Measurements from ENCODE around the gene MTA1. TPM values are rescaled to one million over a fixed set of nuclear protein-coding genes. Genes with fewer than 3 reads are reported as not detected.

The MTA1 gene
- total RNA-seq (2014; rRNA removed; shearing (Covaris generic)) = 92.3 and 103 TPM in 2 replicates
- 217 and 220 TPM in 2 replicates for total RNA-seq (2022)
- Bru-seq, nascent RNA = percentile 69 among the genes with signal in this experiment
- BruChase-seq, experiment 1, labeled RNA remaining after a 6-hour chase = percentile 86 among the genes with signal in this experiment
- BruChase-seq, experiment 2, labeled RNA remaining after a 2-hour chase = percentile 79 among the genes with signal in this experiment
- long read RNA-seq, transcript MTA1-211 (3 exons, 842 nt) = minor isoform, 5 of 139 reads
- long read RNA-seq, transcript MTA1-201 (21 exons, 2,876 nt) = major isoform, 25 of 139 reads
- long read RNA-seq, transcript MTA1-212 (2 exons, 700 nt) = minor isoform, 14 of 139 reads
- long read RNA-seq, transcript MTA1-202 (20 exons, 2,709 nt) = minor isoform, 23 of 139 reads
- long read RNA-seq, partial matches to known transcripts = 13 of 139 reads
- long read RNA-seq, other reads (novel, unspliced or antisense) = 56 of 139 reads

DNA sequence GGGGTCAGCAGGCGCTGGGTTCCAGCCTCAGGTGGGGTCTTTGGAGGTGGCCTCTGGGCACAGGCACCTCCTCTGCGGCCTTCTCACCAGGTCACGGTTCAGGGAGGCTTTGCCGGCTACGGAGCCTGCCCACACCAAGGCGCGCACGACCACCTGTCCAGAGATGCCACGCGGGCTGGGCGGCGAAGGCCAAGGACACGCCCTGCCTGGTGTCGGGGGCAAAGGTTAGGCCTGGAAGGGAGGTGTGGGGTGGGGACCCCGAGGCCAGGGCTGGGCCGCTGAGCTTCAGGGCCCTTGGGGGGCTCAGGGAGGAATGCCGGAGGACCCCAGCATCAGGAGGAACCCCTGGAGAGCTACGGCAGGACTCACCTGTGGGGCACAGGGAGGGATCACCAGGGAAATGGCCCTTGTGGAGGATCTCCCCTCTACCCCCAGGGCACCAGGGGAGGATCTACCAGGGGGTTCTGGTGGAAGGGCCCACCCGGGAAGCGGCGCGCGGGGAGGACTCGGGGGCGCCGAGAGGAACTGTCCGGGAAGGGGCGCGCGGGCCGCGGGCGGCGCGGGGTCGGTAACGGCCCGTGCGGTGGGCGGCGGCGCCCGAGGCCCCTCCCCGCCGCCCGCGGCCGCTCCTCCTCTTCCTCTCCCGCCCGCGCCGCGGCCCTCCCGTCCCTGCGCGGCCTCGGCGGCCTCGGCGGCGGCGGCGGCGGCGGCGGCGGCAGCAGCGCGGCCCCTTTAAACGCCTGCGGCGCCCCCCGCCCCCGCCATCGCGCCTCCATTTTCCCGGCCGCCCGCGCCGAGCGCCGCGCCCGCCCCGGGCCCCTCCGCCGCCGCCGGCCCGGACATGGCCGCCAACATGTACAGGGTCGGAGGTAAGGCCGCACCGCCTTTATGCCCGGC, at the start of gene MTA1:
MTA1 (plus strand) TSS at position 633 of the 897 bp plus-strand sequence; CDS start at position 842, 209 bp downstream.
- H3K9me3 ChIP-seq (ENCODE audit: low read length) = no peaks in the 10 kb centered on the region
- POLR2A ChIA-PET = interaction anchor here (0.6 to 0.9 kb wide), 2 partner anchors 15 to 16 kb away, joined by 3 to 4 read pairs; no protein-coding TSS in a partner anchor
- 0 out of 2 replicates have a peak, but pooled peaks cover 5% of the 10 kb centered on the region for H4K20me1 ChIP-seq (ENCODE audit: insufficient read depth, low read length)
- TF ChIP-seq, protein P1, sequence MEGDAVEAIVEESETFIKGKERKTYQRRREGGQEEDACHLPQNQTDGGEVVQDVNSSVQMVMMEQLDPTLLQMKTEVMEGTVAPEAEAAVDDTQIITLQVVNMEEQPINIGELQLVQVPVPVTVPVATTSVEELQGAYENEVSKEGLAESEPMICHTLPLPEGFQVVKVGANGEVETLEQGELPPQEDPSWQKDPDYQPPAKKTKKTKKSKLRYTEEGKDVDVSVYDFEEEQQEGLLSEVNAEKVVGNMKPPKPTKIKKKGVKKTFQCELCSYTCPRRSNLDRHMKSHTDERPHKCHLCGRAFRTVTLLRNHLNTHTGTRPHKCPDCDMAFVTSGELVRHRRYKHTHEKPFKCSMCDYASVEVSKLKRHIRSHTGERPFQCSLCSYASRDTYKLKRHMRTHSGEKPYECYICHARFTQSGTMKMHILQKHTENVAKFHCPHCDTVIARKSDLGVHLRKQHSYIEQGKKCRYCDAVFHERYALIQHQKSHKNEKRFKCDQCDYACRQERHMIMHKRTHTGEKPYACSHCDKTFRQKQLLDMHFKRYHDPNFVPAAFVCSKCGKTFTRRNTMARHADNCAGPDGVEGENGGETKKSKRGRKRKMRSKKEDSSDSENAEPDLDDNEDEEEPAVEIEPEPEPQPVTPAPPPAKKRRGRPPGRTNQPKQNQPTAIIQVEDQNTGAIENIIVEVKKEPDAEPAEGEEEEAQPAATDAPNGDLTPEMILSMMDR (conservative IDR thresholded peaks at IDR 0.05; ENCODE audit: low read length) = no peak
- TF ChIP-seq EZH2phosphoT487 (IDR thresholded peaks at IDR 0.05; ENCODE audit: borderline replicate concordance, low read depth, low read length) = no peak
- peaks cover 38% of the 10 kb centered on the region for H3K79me2 ChIP-seq (ENCODE audit: insufficient read depth, low read depth, low read length)
- intact Hi-C loops (cut with micrococcal nuclease; ENCODE audit: unreplicated experiment) = no loop called here
- H2AFZ ChIP-seq (ENCODE audit: low read length) = peak within 1 kb of the TSS; percentile 79
- H3K4me2 ChIP-seq (ENCODE audit: low read length) = peak within 1 kb of the TSS; percentile 97
- BruUV-seq (replicated peaks) = no TSS peak
- CTCF ChIA-PET (ENCODE audit: unreplicated experiment) = interaction anchor here (0.6 kb wide), 1 partner anchor 114 kb away, joined by 3 read pairs; no protein-coding TSS in a partner anchor
- peak; percentile 68 for DNase-seq (ENCODE audit: low spot score)
- peak within 1 kb of the TSS; percentile 54 for H3K27ac ChIP-seq (ENCODE audit: low read depth, low read length, poor library complexity, severe bottlenecking)
- H3K36me3 ChIP-seq (ENCODE audit: insufficient read depth, low read length) = peaks cover 30% of the 10 kb centered on the region
- H3K9me2 ChIP-seq (ENCODE audit: insufficient read depth, low read length) = no peaks in the 10 kb centered on the region
- peaks cover 28% of the 10 kb centered on the region for H3K4me1 ChIP-seq (ENCODE audit: insufficient read depth, low read length, poor library complexity, severe bottlenecking)
- peak within 1 kb of the TSS; percentile 100 for H3K4me3 ChIP-seq (ENCODE audit: low read depth, low read length, poor library complexity, severe bottlenecking)

DNA sequence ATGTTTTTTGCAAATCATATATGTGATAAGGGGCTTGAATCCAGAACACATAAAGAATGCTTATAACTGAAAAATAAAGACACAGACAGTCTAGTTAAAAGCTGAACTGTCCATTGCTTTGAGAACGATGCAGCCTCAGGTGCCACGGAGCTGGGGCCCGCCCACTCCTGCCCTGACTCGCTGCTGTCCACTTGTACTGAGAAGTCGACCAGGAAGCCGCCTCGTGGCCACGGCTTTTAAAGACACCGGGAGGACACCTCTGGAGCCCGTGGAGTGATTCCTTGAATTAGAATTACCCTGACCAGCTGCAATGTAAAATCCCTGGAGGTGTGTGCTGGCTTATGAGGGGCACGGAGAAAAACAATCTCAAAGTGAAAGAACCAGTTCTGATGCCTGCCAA, 45.2 kb upstream of the MTA1 start:
- Histone ChIP-seq H3K27ac (ENCODE audit: low read depth, low read length, poor library complexity, severe bottlenecking) (no peak overlapping the region), H3K4me2 (ENCODE audit: low read length) (no peak overlapping the region), H2AFZ (ENCODE audit: low read length) (no peak overlapping the region), H3K9me3 (ENCODE audit: low read length) (no peaks in the 10 kb centered on the region), H3K9me2 (ENCODE audit: insufficient read depth, low read length) (no peaks in the 10 kb centered on the region), H3K79me2 (ENCODE audit: insufficient read depth, low read depth, low read length) (no peaks in the 10 kb centered on the region), H3K4me1 (ENCODE audit: insufficient read depth, low read length, poor library complexity, severe bottlenecking) (peaks cover 8% of the 10 kb centered on the region), H4K20me1 (ENCODE audit: insufficient read depth, low read length) (no peaks in the 10 kb centered on the region), H3K36me3 (ENCODE audit: insufficient read depth, low read length) (no peaks in the 10 kb centered on the region), H3K4me3 (ENCODE audit: low read depth, low read length, poor library complexity, severe bottlenecking) (no peak overlapping the region)
- no peak for DNase-seq (ENCODE audit: low spot score)
- ChIA-PET CTCF (ENCODE audit: unreplicated experiment) (no interaction called here), POLR2A (interaction anchor here (0.6 kb wide), 1 partner anchor 115 kb away, joined by 5 read pairs; no protein-coding TSS in a partner anchor)
- BruUV-seq (replicated peaks) = no TSS peak
- TF ChIP-seq EZH2phosphoT487 (IDR thresholded peaks at IDR 0.05; ENCODE audit: borderline replicate concordance, low read depth, low read length) = no peak
- TF ChIP-seq, protein P1 (conservative IDR thresholded peaks at IDR 0.05; ENCODE audit: low read length) = no peak
- intact Hi-C loops (cut with micrococcal nuclease; ENCODE audit: unreplicated experiment) = no loop called here

Measured in OCI-LY7 (cell line).